HG02642 (cell line): Measurements from ENCODE around the gene UGGT2.

Source experiments
- ATAC-seq: cut with Tn5 transposase; IDR thresholded peaks from one replicate; pipeline ENCODE4 v1.9.1; 2021; ENCODE audit warnings: mild to moderate bottlenecking; ENCODE audit not compliant: unreplicated experiment, poor library complexity

The UGGT2 gene

DNA sequence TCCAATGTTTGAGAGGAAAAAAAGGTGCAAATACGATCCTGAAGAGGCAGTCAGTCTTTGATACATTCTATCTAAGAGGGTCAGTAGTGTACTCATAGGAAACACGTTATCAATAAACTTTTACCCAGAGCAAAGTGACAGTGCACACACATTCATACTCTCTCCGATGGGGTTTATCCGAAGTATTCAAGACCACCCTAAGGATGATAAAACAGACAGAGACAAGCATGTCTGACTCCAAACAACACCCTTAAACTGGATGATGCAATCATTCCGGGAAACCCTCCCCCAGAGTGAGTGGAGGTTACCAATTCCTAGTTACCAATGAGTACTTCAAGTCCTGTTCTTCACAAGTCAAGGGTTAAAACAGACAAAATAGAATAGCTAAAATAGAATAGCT, 297.1 kb downstream of the UGGT2 start:
- no peak for ATAC-seq

DNA sequence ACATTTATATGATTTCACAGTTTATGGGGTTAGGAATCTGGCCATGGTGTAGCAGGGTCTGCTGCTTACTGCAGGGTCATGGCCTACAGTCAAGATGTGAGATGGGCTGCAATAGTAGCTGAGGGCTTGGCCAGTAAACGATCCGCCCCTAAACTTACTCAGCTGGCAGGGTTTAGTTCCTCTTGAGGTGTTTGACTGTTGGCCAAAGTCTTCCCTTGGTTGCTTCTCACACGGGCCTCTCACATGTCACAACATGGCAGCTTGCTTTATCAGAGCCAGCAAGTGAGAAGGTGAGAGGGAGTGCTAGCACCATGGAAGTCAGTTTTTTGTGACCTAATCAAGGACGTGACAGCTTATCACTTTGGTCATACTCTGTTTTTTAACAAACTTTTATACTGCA, 299.1 kb downstream of the UGGT2 start:
- no peak for ATAC-seq

DNA sequence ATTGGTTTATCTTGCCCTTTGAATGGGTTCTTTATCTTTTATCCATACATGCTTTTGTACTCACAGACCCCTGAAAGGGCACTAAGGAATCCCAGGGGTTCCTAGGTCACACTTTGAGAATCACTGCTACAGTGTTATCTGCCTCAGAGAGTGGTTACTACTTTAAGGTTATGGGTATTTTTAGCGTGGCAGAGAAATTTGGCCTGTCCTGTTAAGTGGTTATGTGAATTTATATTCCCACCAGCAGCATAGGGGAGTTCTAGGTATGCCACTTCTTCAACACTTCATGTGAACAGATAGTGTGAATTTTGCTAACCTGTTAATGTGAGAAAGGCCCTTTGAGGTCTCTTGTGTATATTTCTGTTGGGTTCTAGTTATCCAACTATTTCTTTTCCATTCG, 300.5 kb downstream of the UGGT2 start:
- ATAC-seq: no peak
